Adrenal gland (tissue), 5 donors: Measurements from ENCODE around the gene UGT1A6.

ENCODE experiments used
- POLR2A ChIP-seq, 2 donors: fragments of 450-650 bp; IDR thresholded peaks; one replicate each; pipeline ENCODE4 v1.6.1; 2017; ENCODE audit warnings: antibody characterized with exemption in 2 of 2, mild to moderate bottlenecking in 2 of 2, moderate library complexity in 1 of 2
- TF ChIP-seq, protein P1 (sequence below), 6 experiments: fragments of 450-650 bp in 4 of 6; fragments of 200-600 bp in 2 of 6; sonication (generic) in 1 of 6; IDR thresholded peaks; 1 replicate in 5 of 6; 2 replicates in 1 of 6; pipeline versions ENCODE4 v1.5.1 to v1.8.0; 2016 to 2021; ENCODE audit warnings: antibody characterized with exemption in 6 of 6, mild to moderate bottlenecking in 2 of 6, moderate library complexity in 1 of 6
- donor health status: DM: no; HTN: no; CAD: no.

DNA sequence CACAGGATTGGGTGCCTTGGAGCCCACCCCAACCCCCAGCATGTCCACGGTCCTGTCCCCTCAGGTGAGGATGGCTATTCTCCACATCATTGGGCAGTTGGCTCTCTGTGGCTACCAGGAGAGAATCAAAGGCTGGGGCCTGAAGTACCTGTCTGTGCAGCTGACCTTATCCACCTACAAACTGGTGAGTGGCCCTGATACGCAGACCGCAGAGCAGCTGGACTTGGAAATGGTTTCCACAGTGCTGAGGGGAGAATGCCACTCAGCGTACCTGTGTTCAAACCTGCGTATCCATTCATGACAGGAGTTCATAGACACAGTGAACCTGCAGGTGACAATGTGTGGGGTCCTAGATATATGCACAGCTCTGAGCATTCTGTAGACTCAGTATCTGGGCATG lies 107.0 kb downstream of the UGT1A6 start:
- TF ChIP-seq, protein P1, sequence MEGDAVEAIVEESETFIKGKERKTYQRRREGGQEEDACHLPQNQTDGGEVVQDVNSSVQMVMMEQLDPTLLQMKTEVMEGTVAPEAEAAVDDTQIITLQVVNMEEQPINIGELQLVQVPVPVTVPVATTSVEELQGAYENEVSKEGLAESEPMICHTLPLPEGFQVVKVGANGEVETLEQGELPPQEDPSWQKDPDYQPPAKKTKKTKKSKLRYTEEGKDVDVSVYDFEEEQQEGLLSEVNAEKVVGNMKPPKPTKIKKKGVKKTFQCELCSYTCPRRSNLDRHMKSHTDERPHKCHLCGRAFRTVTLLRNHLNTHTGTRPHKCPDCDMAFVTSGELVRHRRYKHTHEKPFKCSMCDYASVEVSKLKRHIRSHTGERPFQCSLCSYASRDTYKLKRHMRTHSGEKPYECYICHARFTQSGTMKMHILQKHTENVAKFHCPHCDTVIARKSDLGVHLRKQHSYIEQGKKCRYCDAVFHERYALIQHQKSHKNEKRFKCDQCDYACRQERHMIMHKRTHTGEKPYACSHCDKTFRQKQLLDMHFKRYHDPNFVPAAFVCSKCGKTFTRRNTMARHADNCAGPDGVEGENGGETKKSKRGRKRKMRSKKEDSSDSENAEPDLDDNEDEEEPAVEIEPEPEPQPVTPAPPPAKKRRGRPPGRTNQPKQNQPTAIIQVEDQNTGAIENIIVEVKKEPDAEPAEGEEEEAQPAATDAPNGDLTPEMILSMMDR (IDR thresholded peaks at IDR 0.05): no peak
- no peak for TF ChIP-seq POLR2A (IDR thresholded peaks at IDR 0.05)
